Measurements from ENCODE around the gene CASTOR2.
"Not testable (repeated sequence)": the region's sequence is repeated elsewhere in the genome, so short reads cannot be mapped to it uniquely, and the experiment has no call there.

GRCh38 chr7:74947741-74948140 lies 16.8 kb upstream of the CASTOR2 start:
- TF ChIP-seq CTCF (IDR thresholded peaks at IDR 0.05 in 4 of 5, conservative IDR thresholded peaks at IDR 0.05 in 1 of 5); POLR2A (IDR thresholded peaks at IDR 0.05): not testable (repeated sequence)

Data from gastrocnemius medialis (tissue), 4 donors.